Measurements from ENCODE around the gene CCT5. TPM values are rescaled to one million over a fixed set of nuclear protein-coding genes. Genes with fewer than 3 reads are reported as not detected.

CCT5 gene
- total RNA-seq, 1 experiment from 2014 or later = 548 TPM

- ATAC-seq (no peak), DNase-seq (ENCODE audit: low spot score) (no peak)
- Mint-ChIP-seq H3K27ac (peak overlapping the region; percentile 63), H3K9me3 (no peaks in the 10 kb centered on the region), H3K4me1 (peaks cover 34% of the 10 kb centered on the region), H3K4me3 (no peak overlapping the region), H3K27me3 (ENCODE audit: low read depth) (no peaks in the 10 kb centered on the region; the same call in 1 of the 2 replicates), H3K36me3 (peaks cover 3% of the 10 kb centered on the region)
- ChIA-PET POLR2A (no interaction called here), CTCF (interaction anchor here (0.9 to 1.4 kb wide), 2 partner anchors 9 to 89 kb away, joined by 3 to 10 read pairs; no protein-coding TSS in a partner anchor)
- TF ChIP-seq ZNF219 (CRISPR knock-in tag; IDR thresholded peaks at IDR 0.05; ENCODE audit: borderline replicate concordance) (no peak), ZNF232 (CRISPR knock-in tag; IDR thresholded peaks at IDR 0.05) (no peak), ZNF396 (CRISPR knock-in tag; IDR thresholded peaks at IDR 0.05; ENCODE audit: borderline replicate concordance) (no peak), RORB (CRISPR knock-in tag; IDR thresholded peaks at IDR 0.05) (no peak), ETV6 (CRISPR knock-in tag; IDR thresholded peaks at IDR 0.05) (no peak), NFATC4 (CRISPR knock-in tag; IDR thresholded peaks at IDR 0.05) (no peak), ELF4 (CRISPR knock-in tag; IDR thresholded peaks at IDR 0.05; ENCODE audit: low read depth) (no peak), GABPB1 (CRISPR knock-in tag; IDR thresholded peaks at IDR 0.05) (no peak), MLX (CRISPR knock-in tag; IDR thresholded peaks at IDR 0.05) (no peak), FOXP4 (CRISPR knock-in tag; IDR thresholded peaks at IDR 0.05) (no peak), PREB (CRISPR knock-in tag; IDR thresholded peaks at IDR 0.05; ENCODE audit: borderline replicate concordance) (no peak)
- TF ChIP-seq, protein P1, sequence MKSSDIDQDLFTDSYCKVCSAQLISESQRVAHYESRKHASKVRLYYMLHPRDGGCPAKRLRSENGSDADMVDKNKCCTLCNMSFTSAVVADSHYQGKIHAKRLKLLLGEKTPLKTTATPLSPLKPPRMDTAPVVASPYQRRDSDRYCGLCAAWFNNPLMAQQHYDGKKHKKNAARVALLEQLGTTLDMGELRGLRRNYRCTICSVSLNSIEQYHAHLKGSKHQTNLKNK (CRISPR knock-in tag; IDR thresholded peaks at IDR 0.05) = no peak
- TF ChIP-seq, protein P2, sequence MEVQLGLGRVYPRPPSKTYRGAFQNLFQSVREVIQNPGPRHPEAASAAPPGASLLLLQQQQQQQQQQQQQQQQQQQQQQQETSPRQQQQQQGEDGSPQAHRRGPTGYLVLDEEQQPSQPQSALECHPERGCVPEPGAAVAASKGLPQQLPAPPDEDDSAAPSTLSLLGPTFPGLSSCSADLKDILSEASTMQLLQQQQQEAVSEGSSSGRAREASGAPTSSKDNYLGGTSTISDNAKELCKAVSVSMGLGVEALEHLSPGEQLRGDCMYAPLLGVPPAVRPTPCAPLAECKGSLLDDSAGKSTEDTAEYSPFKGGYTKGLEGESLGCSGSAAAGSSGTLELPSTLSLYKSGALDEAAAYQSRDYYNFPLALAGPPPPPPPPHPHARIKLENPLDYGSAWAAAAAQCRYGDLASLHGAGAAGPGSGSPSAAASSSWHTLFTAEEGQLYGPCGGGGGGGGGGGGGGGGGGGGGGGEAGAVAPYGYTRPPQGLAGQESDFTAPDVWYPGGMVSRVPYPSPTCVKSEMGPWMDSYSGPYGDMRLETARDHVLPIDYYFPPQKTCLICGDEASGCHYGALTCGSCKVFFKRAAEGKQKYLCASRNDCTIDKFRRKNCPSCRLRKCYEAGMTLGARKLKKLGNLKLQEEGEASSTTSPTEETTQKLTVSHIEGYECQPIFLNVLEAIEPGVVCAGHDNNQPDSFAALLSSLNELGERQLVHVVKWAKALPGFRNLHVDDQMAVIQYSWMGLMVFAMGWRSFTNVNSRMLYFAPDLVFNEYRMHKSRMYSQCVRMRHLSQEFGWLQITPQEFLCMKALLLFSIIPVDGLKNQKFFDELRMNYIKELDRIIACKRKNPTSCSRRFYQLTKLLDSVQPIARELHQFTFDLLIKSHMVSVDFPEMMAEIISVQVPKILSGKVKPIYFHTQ (CRISPR knock-in tag; IDR thresholded peaks at IDR 0.05) = no peak
- TF ChIP-seq, protein P3, sequence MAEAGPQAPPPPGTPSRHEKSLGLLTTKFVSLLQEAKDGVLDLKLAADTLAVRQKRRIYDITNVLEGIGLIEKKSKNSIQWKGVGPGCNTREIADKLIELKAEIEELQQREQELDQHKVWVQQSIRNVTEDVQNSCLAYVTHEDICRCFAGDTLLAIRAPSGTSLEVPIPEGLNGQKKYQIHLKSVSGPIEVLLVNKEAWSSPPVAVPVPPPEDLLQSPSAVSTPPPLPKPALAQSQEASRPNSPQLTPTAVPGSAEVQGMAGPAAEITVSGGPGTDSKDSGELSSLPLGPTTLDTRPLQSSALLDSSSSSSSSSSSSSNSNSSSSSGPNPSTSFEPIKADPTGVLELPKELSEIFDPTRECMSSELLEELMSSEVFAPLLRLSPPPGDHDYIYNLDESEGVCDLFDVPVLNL (CRISPR knock-in tag; IDR thresholded peaks at IDR 0.05; ENCODE audit: borderline replicate concordance, low read depth) = no peak
These were observed 25.4 kb downstream of the CCT5 start for GRCh38 chr5:10275460-10275859.

DNA sequence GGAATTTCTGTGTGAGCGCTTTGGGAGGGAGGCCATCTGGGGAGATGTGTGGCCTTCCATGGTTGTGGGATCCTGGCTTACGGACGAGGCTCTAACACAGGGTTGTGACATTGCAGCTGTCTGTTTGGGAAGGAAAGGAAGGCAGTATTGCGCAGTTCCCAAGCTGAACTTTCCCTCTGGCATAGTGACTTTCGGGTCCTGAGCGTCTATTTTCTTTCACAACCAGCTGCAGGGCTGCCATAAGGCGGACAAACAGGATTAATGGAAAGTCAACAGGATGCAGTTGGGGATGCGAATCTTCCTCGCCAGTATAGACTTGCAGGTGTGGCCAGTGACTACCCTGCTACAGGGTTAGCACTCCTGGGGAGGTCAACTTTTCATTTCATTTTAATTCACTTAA is 25.9 kb downstream of the CCT5 start:
- no peaks in the 10 kb centered on the region for H3K9me3 Mint-ChIP-seq
- CTCF ChIA-PET = interaction anchor here (0.8 to 1.4 kb wide), 4 partner anchors 8 to 148 kb away, joined by 3 to 10 read pairs (median 4); no protein-coding TSS in a partner anchor
- ATAC-seq (no peak; the same call in 1 of the 2 replicates), DNase-seq (ENCODE audit: low spot score) (no peak)
- POLR2A ChIA-PET = interaction anchor here (0.6 kb wide), 1 partner anchor 26 kb away, joined by 3 read pairs; the partner anchor contains the start of genes ATPSCKMT and CCT5
- H3K36me3 Mint-ChIP-seq = peaks cover 7% of the 10 kb centered on the region
- peaks cover 30% of the 10 kb centered on the region for H3K4me1 Mint-ChIP-seq
- peak overlapping the region; percentile 63; the same call in 1 of the 2 replicates for H3K27ac Mint-ChIP-seq
- H3K27me3 Mint-ChIP-seq (ENCODE audit: low read depth) = no peaks in the 10 kb centered on the region; the same call in 1 of the 2 replicates
- H3K4me3 Mint-ChIP-seq = no peak overlapping the region
- TF ChIP-seq, protein P2 (CRISPR knock-in tag; IDR thresholded peaks at IDR 0.05) = no peak
- TF ChIP-seq ATF1 (CRISPR knock-in tag; IDR thresholded peaks at IDR 0.05) = no peak
- no peak for TF ChIP-seq OVOL2 (CRISPR knock-in tag; IDR thresholded peaks at IDR 0.05; ENCODE audit: borderline replicate concordance)
- TF ChIP-seq, protein P4, sequence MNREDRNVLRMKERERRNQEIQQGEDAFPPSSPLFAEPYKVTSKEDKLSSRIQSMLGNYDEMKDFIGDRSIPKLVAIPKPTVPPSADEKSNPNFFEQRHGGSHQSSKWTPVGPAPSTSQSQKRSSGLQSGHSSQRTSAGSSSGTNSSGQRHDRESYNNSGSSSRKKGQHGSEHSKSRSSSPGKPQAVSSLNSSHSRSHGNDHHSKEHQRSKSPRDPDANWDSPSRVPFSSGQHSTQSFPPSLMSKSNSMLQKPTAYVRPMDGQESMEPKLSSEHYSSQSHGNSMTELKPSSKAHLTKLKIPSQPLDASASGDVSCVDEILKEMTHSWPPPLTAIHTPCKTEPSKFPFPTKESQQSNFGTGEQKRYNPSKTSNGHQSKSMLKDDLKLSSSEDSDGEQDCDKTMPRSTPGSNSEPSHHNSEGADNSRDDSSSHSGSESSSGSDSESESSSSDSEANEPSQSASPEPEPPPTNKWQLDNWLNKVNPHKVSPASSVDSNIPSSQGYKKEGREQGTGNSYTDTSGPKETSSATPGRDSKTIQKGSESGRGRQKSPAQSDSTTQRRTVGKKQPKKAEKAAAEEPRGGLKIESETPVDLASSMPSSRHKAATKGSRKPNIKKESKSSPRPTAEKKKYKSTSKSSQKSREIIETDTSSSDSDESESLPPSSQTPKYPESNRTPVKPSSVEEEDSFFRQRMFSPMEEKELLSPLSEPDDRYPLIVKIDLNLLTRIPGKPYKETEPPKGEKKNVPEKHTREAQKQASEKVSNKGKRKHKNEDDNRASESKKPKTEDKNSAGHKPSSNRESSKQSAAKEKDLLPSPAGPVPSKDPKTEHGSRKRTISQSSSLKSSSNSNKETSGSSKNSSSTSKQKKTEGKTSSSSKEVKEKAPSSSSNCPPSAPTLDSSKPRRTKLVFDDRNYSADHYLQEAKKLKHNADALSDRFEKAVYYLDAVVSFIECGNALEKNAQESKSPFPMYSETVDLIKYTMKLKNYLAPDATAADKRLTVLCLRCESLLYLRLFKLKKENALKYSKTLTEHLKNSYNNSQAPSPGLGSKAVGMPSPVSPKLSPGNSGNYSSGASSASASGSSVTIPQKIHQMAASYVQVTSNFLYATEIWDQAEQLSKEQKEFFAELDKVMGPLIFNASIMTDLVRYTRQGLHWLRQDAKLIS (CRISPR knock-in tag; IDR thresholded peaks at IDR 0.05; ENCODE audit: borderline replicate concordance) = no peak
- TF ChIP-seq IRF2 (CRISPR knock-in tag; IDR thresholded peaks at IDR 0.05; ENCODE audit: borderline replicate concordance, low read depth) = no peak
- no peak for TF ChIP-seq EMX1 (CRISPR knock-in tag; IDR thresholded peaks at IDR 0.05)

Measured in WTC11 (cell line).